MCF 10A (cell line): ENCODE measurements around the gene MAP2K5. TPM values are rescaled to one million over a fixed set of nuclear protein-coding genes. Genes with fewer than 3 reads are reported as not detected.

Experiments used
- BruUV-seq: library from RNA; stranded (reverse); fragments of 400-500 nt; replicated peaks from 2 replicates; lab custom pipeline; 2021; lab: Mats Ljungman, UMichigan
- CTCF ChIA-PET: fragments of 300-600 bp; sonication (Branson Sonifier 250); formaldehyde crosslinking; extraction: SDS; loops from one replicate; lab custom pipeline; 2021; ENCODE audit warnings: antibody characterized with exemption, inconsistent platforms; lab: Yijun Ruan, JAX
- POLR2A ChIA-PET: fragments of 300-600, 350-650 bp; sonication (Branson Sonifier 250); formaldehyde crosslinking; extraction: SDS; loops from one replicate; lab custom pipeline; 2020; ENCODE audit warnings: antibody characterized with exemption, inconsistent platforms; lab: Yijun Ruan, JAX
- DNase-seq: peaks from one replicate; pipeline ENCODE4 v3.0.0-alpha.2; 2018; ENCODE audit not compliant: unreplicated experiment
- H3K27ac Mint-ChIP-seq: one replicate; pipeline ENCODE4 v1.8.0; 2022; ENCODE audit warnings: mild to moderate bottlenecking, low read depth, mixed read lengths; ENCODE audit not compliant: unreplicated experiment
- H3K27me3 Mint-ChIP-seq: one replicate; pipeline ENCODE4 v1.8.0; 2022; ENCODE audit warnings: mixed read lengths; ENCODE audit not compliant: insufficient read depth, unreplicated experiment
- H3K36me3 Mint-ChIP-seq: one replicate; pipeline ENCODE4 v1.8.0; 2022; ENCODE audit warnings: mild to moderate bottlenecking, moderate library complexity, mixed read lengths; ENCODE audit not compliant: insufficient read depth, unreplicated experiment
- H3K4me1 Mint-ChIP-seq: one replicate; pipeline ENCODE4 v1.8.0; 2022; ENCODE audit warnings: mixed read lengths; ENCODE audit not compliant: insufficient read depth, unreplicated experiment
- H3K4me3 Mint-ChIP-seq: one replicate; pipeline ENCODE4 v1.8.0; 2022; ENCODE audit warnings: mild to moderate bottlenecking, moderate library complexity, mixed read lengths; ENCODE audit not compliant: unreplicated experiment
- H3K9me3 Mint-ChIP-seq: one replicate; pipeline ENCODE4 v1.8.0; 2022; ENCODE audit warnings: mixed read lengths; ENCODE audit not compliant: unreplicated experiment
- intact Hi-C: fragments of 100-400 bp; cut with micrococcal nuclease; formaldehyde crosslinking; loops from 2 replicates; pipeline ENCODE4 v1.14.1; 2022
- total RNA-seq: library from RNA; stranded (reverse); gene quantifications from 2 replicates; pipeline ENCODE4 v1.2.3, GENCODE V29; 2022
- TF ChIP-seq, protein P1 (sequence below): fragments of 200-600 bp; IDR thresholded peaks from one replicate; pipeline ENCODE4 v1.8.0; 2022; ENCODE audit warnings: antibody characterized with exemption, mild to moderate bottlenecking; ENCODE audit not compliant: unreplicated experiment

Gene MAP2K5
- total RNA-seq, 1 experiment from 2014 or later: 24.4 TPM

DNA sequence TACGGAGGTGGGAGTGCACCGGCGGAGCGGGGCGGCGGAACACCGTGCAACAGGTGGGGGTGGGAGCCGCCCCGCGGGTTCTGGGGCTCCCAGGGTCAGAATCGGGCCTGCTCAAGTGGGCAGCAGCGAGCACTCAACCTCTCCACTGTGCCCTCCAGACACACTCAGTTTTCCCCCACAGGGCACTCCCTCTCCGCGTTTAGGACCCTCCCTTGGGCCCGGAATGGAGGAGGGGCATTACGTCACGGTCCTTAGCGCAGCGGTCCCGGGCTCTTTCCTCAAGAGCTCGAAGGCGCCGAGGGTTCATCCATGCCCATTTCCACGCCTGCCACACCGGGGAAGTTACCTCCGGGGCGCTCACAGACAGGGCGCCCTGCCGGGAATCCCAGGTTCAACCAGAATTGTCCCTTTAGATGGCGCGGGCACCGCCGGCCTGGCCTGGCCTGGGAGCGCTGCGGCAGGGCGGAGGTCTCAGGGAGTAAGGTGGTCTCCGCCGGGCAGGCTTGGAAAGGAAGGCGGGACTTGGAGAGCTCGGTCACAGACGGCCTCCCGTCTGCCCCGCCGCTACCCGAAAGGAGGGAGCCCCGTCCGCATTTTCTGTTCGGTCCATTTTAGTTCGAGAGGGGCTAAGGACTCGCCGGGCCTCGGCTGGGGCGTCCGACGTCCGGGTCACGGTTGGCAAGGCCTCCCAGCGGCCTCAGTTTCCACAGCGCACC lies 292.2 kb downstream of the MAP2K5 start:
- Mint-ChIP-seq H3K36me3 (peaks cover 6% of the 10 kb centered on the region), H3K4me1 (peaks cover 9% of the 10 kb centered on the region), H3K27ac (no peak overlapping the region), H3K4me3 (no peak overlapping the region), H3K9me3 (no peaks in the 10 kb centered on the region), H3K27me3 (no peaks in the 10 kb centered on the region)
- BruUV-seq: no TSS peak
- ChIA-PET CTCF (interaction anchor here (0.6 to 2.1 kb wide), 5 partner anchors 18 to 376 kb away, joined by 3 to 13 read pairs (median 3); no protein-coding TSS in a partner anchor), POLR2A (no interaction called here)
- intact Hi-C loops: loop anchor here (1.0 to 10.0 kb wide), 3 partner anchors 314 to 770 kb away; partner anchors contain the start of gene SMAD3
- TF ChIP-seq, protein P1, sequence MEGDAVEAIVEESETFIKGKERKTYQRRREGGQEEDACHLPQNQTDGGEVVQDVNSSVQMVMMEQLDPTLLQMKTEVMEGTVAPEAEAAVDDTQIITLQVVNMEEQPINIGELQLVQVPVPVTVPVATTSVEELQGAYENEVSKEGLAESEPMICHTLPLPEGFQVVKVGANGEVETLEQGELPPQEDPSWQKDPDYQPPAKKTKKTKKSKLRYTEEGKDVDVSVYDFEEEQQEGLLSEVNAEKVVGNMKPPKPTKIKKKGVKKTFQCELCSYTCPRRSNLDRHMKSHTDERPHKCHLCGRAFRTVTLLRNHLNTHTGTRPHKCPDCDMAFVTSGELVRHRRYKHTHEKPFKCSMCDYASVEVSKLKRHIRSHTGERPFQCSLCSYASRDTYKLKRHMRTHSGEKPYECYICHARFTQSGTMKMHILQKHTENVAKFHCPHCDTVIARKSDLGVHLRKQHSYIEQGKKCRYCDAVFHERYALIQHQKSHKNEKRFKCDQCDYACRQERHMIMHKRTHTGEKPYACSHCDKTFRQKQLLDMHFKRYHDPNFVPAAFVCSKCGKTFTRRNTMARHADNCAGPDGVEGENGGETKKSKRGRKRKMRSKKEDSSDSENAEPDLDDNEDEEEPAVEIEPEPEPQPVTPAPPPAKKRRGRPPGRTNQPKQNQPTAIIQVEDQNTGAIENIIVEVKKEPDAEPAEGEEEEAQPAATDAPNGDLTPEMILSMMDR: no peak
- no peak for DNase-seq

DNA sequence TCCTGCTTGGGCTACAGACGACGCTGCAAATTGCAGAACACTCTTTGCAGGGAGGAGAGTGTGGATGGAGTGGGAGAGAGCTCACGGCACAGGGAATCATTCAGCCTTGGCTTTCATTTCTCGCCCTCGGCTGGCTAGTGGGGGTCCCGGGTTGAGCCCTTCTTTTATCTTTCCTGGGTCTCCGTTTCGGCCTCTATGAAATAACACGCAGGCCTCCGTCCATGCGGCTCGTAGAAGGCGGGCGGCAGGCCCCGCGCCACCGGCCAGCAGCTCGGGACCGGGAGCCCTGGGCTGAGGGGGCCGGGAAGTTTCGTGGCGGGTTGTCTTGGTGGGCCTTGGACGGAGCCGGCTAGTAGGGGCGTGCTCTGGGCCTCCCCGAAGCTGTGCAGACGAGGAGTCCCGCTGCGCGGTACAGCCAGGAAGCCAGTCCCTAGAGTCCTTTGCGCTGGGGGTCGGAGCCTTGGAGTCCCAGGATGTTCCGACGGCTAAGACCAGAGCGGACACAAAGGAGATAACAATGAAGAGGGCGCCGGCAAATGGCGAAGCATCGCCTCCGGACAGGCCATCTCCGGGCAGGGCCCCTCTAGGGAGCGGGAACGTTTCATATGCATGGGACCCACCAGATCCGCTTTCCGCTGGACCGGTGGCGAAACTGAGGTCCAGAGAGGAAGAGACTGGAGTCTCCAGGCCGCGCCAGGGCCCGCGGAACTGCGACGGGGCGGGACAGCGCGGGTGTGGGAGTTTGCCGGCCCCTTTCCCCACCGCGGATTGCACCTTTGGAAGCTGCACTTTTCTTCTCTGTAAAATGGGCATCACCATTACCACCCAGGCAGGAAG lies 293.0 kb downstream of the MAP2K5 start:
- no peaks in the 10 kb centered on the region for H3K9me3 Mint-ChIP-seq
- intact Hi-C loops: loop anchor here (1.0 to 10.0 kb wide), 5 partner anchors 335 to 889 kb away; partner anchors contain the start of gene SMAD3
- TF ChIP-seq, protein P1: no peak
- no peak overlapping the region for H3K27ac Mint-ChIP-seq
- POLR2A ChIA-PET: interaction anchor here (0.8 kb wide), 1 partner anchor 314 kb away, joined by 3 read pairs; the partner anchor contains the start of gene C15orf61
- DNase-seq: no peak
- no TSS peak for BruUV-seq
- no peak overlapping the region for H3K4me3 Mint-ChIP-seq
- CTCF ChIA-PET: interaction anchor here (0.6 to 2.1 kb wide), 11 partner anchors 12 to 391 kb away, joined by 3 to 13 read pairs (median 4); no protein-coding TSS in a partner anchor
- peaks cover 13% of the 10 kb centered on the region for H3K36me3 Mint-ChIP-seq
- peaks cover 9% of the 10 kb centered on the region for H3K4me1 Mint-ChIP-seq
- H3K27me3 Mint-ChIP-seq: no peaks in the 10 kb centered on the region

GRCh38 chr15:67836134-67836455 lies 293.6 kb downstream of the MAP2K5 start:
- ChIA-PET CTCF (interaction anchor here (0.5 to 2.1 kb wide), 11 partner anchors 12 to 604 kb away, joined by 3 to 13 read pairs (median 4); no protein-coding TSS in a partner anchor), POLR2A (interaction anchor here (0.8 kb wide), 1 partner anchor 315 kb away, joined by 3 read pairs; the partner anchor contains the start of gene C15orf61)
- BruUV-seq: no TSS peak
- DNase-seq: no peak
- Mint-ChIP-seq H3K27ac (no peak overlapping the region), H3K9me3 (no peaks in the 10 kb centered on the region), H3K4me3 (no peak overlapping the region), H3K36me3 (peaks cover 13% of the 10 kb centered on the region), H3K27me3 (no peaks in the 10 kb centered on the region), H3K4me1 (peaks cover 9% of the 10 kb centered on the region)
- intact Hi-C loops: loop anchor here (1.0 to 10.0 kb wide), 5 partner anchors 335 to 890 kb away; partner anchors contain the start of gene SMAD3
- TF ChIP-seq, protein P1: no peak
